HS-27A (cell line): ENCODE results near the gene ADAMTS13.

Experiments used
- DNase-seq: peaks from one replicate; pipeline ENCODE4 v3.0.0-alpha.2; 2012; ENCODE audit warnings: low read depth, missing footprints

The ADAMTS13 gene

DNA sequence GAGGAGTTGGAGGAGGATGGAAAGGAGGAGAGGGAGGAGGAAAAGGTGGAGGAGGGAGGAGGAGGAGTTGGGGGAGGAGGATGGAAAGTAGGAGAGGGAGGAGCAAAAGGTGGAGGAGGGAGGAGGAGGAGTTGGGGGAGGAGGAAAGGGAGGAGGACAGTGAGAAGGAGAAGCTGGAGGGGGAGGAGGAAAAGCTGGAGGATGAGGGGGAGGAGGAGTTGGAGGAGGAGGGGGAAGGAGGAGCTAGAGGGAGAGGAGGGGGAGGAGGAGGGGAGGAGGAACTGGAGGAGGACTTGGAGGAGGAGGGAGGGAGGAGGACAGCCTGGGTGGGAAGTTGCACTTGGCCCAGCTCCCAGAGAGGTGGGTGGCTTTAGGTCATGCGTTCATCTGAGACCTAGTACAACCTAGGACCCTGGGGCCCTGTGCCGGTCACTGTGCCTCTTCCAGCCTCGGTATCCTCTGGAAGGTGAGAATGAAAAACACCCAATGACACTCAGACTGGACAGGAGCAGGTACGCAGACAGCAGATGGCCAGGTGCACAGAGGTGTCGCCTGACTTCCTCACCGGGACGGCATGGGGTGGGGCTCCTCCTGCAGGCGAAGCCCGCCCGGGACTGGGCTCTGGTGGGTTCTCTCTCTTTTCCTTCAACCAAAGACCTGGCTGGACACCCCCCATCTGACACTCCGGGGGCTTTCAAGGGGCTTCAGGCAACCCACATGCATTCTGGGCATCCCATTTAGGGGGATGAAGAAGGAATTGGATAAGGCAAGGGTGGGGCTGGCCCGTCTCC lies 68.9 kb downstream of the ADAMTS13 start:
- no peak for DNase-seq

DNA sequence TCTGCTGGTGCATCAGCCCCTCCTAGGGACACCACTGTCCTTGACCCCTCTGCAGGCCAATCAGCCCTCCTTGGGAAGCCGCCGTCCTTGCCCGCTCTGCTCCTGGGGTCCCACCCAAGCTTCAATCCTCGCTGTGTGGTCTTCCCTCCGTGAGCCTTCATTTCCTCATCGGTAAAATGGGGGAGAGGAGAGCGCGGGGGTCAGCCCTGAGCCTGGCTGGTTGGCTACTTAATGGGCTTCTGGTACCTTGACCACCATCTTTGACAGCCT lies 69.4 kb downstream of the ADAMTS13 start:
- no peak for DNase-seq

DNA sequence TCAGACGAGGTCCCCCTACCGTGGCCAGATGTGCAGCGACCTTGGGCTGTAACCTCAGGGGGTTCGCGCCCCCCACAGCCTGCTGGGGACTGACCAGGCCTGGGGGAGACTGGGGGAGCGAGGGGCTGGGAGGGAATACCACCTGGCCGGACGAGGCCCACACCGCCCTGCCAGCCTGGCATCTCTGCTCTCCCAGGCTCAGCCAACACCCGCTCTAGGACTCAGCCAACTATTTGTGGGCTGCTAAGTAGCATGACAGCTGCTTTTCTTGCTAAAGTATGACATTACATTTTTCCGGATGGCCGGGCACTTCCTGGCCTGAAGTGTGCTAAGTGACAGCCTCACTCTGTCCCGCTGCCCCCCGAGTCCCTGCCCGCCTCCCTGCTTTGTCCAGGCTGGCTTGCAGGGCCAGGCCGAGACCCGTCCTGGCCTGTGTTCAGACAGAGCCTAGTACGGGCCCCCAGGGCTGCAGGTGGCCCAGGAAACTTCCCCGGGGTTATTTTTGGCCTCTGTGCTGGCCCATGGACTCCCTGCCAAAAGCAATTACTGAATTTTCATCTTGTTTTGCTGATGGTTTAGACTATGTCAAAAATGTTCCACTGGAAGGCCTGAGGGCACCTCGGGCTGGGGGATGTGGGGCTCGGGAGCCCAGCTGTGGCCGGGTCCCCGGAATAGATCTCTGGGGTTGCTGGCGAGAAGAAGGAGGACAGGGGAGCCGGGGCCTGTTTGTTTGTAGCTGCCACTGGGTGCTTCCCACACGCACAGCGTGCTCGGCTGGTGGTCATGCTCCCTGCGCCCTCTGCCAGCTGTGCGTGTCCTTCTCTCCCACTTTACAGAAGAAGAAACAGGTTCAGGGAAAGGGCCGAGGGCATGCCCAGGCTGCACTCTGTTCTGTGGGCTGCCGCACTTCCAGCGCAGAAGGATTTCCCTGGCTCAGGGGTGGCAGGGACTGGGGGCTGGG lies 70.2 kb downstream of the ADAMTS13 start:
- DNase-seq: no peak

DNA sequence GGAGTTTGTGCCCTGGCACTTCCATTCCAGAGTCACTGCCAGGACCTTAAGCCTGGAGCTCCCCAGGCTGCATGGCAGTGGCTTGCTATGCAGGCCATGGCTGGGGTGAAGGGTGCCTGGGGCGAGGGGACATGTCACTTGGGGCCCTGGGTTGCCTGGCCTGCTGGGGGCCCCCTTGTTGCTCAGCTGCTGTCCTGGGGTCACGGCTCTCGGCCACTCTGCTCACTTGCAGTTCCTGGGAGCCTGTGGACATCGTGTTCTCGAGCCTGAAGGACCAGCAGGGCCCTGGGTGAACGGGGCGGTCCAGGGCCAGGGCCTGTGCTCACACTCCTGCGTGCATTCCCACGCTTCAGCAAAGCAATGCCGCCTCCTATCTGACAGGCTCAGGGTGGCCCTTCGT lies 71.3 kb downstream of the ADAMTS13 start:
- DNase-seq: no peak

DNA sequence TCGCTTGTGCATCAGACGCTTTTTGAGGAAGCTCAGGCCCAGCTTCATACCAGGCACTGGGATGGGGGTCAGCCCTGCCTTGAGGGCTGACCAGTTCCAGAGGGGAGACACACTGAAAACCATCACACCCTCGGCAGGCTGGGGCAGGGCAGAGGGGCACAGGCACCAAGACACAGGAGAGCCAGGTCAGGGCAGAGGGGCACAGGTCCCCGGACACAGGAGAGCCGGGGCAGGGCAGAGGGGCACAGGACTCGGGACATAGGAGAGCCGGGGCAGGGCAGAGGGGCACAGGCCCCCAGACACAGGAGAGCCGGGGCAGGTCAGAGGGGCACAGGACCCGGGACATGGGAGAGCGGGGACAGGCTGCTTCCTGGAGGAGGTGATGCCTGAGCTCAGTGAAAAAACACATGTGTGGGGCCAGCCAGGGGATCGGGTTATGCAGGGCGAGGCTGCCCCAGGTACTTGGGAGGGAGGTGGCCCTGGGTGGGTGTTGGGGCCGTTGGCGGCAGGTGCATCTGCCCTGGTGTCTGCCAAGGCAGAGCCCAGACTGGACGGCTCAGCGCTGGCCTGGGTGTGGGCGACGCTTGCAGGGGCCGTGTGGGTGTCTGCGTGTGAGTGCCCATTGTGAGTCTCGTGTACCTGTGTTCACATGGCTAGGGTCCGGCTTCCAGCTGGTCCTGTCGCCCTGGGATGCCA lies 71.8 kb downstream of the ADAMTS13 start:
- no peak for DNase-seq

DNA sequence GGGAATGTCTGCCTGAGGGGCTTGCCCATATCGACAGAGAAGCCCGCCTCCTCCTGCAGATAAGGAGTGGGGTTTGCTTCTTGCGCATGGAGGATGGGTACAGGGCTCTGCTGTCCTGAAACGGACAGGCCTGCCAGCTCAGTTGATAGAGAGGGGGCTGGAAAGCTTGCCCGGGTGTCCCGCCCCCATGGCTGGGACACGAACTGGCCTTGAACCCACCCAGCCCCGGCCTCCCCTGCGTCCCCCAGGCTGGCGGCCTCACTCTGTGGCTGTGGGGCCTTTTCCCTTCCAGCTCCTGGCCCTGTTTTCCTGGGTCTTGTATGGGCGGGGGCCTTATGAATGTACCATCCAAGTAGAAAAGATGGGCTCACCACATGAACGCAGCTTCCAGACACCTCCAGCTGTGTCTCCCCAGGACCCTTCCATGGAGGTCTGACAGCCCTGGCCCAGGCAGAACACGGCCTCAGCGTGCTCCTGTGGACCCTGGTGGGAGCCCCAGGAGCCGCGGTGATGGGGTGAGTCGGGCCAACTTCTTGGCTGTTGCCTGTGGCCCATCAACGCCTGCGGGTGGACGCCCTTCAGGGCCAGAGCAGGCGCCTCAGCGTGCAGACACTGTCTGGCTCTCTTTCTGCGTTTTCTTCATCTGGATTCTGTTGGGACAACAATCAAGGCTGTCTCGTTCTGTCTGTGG lies 72.6 kb downstream of the ADAMTS13 start:
- DNase-seq: no peak

DNA sequence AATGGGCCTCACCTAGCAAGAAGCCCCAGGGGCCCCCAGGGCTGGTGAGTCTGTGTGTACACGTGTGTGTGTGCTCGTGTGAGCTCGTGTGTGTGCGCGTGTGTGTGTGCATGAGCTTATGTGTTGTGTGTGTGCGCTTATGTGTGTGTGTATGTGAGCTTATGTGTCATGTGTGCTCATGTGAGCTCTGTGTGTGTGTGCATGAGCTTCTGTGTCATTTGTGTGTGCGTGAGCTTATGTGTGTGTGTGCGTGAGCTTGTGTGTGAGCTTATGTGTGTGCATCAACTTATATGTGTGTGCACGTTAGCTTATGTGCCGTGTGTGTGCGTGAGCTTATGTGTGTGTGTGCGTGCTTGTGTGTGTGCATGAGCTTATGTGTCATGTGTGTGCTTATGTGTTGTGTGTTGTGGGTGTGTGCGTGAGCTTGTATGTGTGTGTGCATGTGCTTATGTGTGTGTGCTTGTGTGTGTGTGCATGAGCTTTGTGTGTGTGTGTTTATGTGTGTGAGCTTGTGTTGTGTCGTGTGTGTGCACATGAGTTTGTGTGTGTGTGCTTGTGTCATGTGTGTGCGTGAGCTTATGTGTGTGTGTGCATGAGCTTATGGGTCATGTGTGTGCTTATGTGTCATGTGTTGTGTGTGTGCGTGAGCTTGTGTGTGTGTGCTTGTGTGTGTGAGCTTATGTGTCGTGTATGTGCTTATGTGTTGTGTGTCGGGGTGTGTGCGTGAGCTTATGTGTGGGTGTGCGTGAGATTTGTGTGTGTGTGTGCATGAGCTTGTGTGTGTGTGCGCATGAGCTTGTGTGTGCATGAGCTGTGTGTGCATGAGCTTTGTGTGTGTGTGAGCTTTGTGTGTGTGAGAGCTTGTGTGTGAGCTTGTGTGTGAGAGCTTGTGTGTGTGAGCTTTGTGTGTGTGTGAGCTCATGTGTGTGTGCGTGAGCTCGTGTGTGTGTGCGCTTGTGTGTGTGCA lies 73.4 kb downstream of the ADAMTS13 start:
- no peak for DNase-seq

DNA sequence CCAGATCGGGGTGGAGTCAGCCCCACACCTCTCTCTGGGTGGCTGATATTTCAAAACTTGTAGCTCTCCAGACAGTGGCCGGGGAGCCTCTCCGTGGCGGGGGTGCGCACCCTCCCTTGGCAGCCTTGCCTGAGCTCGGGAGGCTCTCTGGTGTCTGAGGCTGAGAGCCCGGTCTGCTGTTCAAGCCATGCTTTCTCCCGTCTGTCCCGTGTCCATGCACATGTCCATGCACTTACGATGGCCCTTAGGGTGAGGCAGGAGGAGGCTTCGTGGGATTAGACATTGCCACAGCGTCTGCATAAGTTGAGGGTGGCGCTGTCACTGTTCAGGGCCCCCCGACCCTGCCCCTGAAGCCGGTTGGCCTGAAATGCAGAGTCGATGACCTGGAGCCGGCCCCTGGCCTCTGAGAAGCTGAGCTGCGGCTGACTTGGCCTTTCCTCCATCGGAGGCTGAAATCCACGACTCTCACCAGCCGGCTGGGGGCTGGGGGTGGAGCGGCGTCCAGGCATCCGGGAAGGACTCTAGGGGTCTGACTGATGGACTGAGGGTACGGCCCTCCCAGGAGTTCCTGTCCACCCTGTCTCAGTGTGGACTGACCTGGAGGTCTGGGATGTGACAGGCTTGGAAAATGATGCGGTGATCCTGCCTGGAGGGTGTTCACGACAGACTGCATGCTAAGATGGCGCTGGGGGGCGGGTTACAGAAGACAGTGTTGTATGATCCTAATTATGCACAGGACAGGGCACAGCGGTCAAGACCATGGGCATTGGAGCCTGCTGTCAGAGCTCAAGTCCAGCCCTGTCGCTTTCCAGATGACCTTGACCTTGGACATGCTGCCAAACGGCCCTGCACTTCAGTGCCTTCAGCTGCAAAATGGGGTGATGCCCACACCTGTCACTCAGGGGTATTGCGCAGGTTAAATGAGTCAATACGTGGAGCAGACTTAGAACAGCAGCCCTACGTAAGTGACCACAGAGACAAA lies 75.0 kb downstream of the ADAMTS13 start:
- DNase-seq: no peak

DNA sequence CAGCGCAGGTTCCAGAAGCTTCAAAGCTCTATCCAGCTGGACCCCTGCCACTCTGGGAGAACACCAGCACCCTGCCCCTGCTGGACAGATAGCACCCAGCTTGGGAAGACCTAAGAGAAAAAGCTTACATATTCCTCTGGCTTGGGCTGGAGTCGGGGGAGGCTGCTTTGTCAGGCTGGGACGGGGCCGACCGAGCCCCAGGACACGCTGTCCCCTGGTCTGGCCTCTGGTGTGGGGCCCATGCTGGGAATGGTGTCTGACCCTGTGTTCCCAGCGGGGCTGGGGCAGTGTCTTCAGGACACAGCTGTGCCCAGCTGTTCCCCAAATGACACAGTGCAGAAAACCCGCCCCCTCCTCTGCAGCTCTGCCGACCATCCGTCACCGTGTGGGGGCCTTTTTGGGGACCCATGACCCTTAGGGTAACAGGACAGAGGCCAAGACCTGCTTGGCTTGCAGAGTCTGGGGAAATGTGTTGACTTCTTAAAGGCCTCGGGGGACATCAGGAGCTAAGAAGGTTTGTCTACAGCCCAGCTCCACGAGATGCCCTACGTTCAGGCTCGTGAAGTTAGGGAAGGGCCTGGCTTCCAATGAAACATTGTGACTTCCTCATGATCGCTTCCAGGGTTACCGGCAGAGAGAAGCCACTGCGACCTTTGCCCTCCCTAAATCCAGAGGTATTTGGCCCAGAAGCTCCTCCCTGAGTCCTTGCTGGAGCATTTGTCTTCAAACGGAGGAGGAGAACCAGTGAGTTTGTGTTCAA lies 77.1 kb downstream of the ADAMTS13 start:
- no peak for DNase-seq

DNA sequence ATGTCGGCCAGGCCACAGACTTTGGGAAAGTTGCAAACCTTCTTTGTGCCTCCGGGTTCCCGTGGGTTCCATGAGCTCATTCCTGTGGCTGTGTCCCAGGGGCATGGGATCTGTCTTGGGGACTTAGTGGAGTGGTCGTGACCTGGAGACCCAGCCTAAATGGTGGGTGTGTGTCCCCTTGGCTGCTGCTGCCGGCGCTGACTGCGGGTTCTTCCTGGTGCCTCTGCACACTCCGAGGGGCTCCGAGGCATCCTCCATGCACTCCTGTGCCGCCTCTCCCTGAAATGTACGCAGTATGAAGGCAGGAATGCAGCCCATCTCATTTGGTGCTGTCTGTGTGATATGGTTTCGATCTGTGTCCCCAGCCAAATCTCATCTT lies 77.7 kb downstream of the ADAMTS13 start:
- DNase-seq: no peak

DNA sequence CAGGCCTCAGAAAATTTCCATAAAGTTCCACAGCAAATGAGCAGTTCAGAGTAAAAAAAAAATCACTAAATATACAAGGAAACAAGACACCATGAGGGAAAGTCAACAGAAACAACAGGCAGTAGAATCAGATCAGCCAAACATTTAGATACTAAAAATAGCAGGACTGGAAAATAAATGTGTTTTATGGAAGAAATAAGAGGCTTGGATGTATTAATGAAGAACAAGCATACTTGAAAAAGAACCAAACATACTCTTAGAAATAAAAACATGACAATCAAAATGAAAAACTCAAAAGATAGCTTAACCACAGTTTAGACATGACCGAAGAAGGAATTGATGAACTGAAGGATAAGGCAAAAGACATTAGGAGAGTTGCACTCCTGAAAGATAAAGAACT lies 79.9 kb downstream of the ADAMTS13 start:
- DNase-seq: no peak

DNA sequence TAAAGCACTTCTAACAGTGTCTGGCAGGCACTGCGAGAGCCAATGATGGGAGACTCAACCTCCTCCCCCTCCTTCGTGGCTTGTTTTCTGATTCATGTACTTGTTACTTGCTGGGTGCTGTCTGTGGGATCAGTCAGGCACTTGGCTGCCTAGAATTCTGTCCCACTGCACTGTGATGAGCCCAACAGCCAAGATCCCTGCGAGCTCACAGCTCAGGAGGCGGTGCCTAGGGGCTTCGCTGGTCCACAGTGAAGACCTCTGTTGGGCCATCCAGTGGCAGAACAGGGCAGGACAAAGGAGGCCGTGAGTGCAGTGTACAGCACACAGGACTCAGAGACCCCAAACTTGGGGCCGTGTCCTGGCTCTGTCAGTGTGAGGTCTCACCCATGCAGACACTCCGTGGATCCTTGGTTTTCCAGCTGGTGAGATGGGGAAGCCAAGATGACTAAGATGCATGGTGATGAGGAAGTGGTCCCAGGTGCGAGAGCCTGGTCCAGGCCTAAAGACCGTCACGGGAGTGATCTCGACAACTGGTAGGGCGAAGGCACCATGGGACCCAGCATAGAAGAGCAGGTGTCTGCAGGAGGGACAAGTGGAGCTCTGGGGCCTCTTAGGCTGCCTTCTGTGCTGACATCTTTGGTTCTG lies 83.1 kb downstream of the ADAMTS13 start:
- DNase-seq: no peak

DNA sequence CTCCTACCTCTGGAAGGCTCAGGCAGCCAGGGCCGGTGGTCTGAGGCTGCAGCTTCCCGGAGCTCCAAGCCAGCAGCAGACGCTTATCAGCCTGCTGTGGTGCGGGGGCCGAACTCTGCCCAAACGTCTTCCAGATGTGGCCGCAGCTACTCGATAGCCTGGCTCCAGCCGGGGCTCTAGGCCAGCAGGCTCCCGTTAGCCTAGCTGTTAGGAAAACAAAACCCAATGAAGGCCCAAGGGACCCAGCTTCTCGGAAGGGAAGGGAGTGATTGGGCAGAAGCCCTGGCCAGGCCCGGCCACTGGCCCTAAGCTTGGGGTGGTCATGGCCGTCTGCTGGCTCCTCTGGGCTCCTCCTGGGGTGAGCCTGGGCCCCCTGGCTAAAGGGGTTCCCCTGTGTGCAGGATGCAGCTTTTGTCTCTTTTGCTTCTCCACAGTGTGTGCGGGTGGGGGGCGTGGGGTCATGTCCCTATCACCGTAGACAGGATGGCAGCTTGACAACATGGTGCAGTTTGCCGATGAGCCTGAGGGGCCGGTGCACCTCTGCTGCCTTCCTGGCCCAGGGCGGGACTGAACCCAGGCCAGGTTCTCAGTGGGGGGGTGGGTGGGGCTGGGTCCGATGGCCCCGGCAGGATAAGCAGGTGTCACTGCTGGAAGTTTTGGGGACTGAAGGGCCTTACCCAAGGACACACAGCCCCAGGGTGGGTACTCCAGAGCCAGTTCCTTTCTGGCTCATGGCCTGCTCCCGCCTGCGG lies 83.9 kb downstream of the ADAMTS13 start:
- DNase-seq: no peak

DNA sequence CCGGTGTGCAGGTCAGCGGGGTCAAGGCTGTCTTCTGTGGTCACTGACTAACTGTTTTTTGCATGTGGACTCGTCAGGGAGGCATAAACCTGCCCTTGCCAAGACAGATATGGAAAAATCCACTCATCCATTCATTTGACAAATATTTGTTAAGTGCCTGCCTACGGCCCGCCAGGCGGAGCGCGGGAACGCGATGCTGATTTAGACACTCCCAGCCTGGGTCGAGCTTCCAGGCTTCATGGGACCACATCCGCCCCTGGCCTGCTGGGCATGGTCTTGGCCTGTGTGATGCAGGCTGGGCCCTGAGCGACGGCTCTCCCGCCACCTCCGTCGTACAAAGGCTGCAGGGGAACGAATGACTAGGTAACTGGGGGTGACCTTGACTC lies 84.5 kb downstream of the ADAMTS13 start:
- peak; percentile 68 for DNase-seq

DNA sequence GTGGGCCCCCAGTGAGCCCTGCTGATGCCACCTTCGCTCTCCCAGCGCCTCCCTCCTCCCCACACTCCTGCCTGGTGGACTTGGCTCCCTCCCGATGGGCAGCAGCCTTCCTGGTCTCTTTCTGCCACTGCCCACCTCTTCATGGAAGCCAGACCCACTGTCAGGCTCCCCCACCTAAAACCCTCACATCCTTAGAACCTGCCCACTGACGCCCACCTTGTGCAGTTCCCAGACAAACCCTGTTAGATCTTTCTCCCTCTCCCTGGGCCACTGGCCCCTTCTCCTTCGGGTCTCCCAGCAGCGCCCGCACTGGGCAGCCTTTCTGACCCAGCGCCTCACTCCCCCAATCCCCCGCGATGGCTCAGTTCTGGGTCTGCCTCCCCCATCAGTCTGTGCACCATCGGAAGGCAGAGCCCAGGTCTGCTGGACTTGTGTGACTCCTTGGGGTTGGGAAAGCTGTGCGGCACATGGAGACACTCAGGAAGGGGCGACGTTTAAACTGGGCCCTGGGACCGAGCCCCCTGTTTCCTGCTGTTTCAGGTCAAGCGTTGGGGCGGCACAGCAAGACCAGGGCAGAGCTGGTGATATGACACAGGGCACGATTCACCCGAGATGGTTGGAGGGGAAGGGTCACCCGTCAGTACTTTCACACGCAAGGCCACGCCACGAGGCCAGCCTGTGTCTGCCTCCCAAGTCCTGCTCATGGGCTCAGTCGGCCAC lies 85.2 kb downstream of the ADAMTS13 start:
- no peak for DNase-seq

DNA sequence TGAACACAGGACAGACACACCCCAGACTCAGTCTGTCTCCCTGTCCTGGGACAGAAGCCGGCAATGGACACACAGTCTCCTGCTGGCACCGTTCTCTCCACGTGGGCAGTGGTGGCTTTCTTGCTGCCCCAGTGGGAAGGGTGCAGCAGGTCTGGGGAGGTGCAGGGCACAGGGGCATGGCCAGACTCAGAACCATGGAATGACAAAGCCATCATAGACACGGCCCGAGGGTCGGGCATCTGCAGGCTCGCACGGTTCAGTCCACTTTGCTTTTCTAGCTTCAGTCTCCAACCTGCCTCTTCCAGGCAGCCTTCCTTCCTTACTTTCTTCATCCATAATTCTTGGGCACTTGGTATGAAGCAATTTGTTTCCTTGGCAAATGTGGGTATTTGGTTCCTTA lies 85.9 kb downstream of the ADAMTS13 start:
- DNase-seq: no peak
